Measurements from ENCODE around the gene CACYBP. TPM values are rescaled to one million over a fixed set of nuclear protein-coding genes. Genes with fewer than 3 reads are reported as not detected.

Gene CACYBP
- total and polyA plus RNA-seq, 2 of the 8 experiments (the other 6 are each of a cell fraction or from before 2014, with no cell fraction given): 28.3 to 247 TPM

DNA sequence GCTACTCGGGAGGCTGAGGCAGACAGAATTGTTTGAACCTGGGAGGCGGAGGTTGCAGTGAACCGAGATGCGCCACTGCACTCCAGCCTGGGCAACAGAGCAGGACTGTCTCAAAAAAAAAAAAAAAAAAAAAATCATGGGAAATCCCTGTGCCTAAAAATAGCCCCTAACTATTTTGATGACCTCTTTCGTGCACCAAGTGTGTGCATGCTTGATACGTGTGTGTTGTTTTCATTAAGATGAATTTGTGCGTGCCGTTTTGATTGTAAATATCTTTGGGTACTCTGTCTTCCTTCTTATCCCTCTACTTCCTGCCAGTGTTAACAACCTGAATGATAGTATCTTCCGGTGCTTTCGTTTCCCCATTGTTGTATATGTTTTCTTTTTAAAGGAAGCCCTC lies 9.8 kb downstream of the CACYBP start:
- H2AK5ac ChIP-seq (ENCODE audit: low read depth, low read length): no peak overlapping the region
- no peak overlapping the region for H2BK20ac ChIP-seq (ENCODE audit: low read length)
- H2BK5ac ChIP-seq (ENCODE audit: low read depth, low read length): no peak overlapping the region
- WGBS, 2 experiments (ENCODE audit: extremely low coverage in 1 of 2, insufficient coverage in 1 of 2, insufficient read length in 1 of 2, insufficient replicate concordance in 2 of 2, low coverage in 1 of 2, low lambda C conversion rate in 2 of 2, missing lambda C conversion rate in 1 of 2): 96% methylated on average over 10 of the region's 10 CpGs; no CpG with 5 or more reads in 1 of the 2 experiments
- H3K79me2 ChIP-seq (ENCODE audit: control insufficient read depth in 1 of 2, insufficient read depth in 2 of 2, low read length in 2 of 2): peaks cover 8 to 37% of the 10 kb centered on the region in 2 experiments; a peak in 2 of 4 replicates
- H4K91ac ChIP-seq (replicated peaks; ENCODE audit: insufficient read length, low read length): no peak overlapping the region
- peaks cover 26 to 92% (median 70%) of the 10 kb centered on the region in 4 experiments for H3K36me3 ChIP-seq (ENCODE audit: control insufficient read depth in 2 of 4, insufficient read depth in 4 of 4, low read length in 3 of 4)
- no peak for FAIRE-seq
- H3K23me2 ChIP-seq (ENCODE audit: low read depth, low read length): no peaks in the 10 kb centered on the region
- ChIA-PET CTCF (ENCODE audit: partially characterized antibody) (no interaction called here), POLR2A (ENCODE audit: partially characterized antibody) (interaction anchor here (7.5 kb wide), 1 partner anchor 11 kb away, joined by 49 read pairs; the partner anchor contains the start of gene CACYBP)
- H3K23ac ChIP-seq (ENCODE audit: insufficient read length): no peak overlapping the region
- H3K18ac ChIP-seq (ENCODE audit: extremely low read depth, low read length): no peak overlapping the region
- H4K20me1 ChIP-seq (replicated peaks in 1 of 2; ENCODE audit: control insufficient read depth in 1 of 2, insufficient read depth in 2 of 2, low read length in 2 of 2): peaks cover 7 to 10% of the 10 kb centered on the region in 2 experiments
- H3K27me3 ChIP-seq (replicated peaks in 1 of 4; ENCODE audit: control insufficient read depth in 3 of 4, extremely low read depth in 1 of 4, insufficient read depth in 3 of 4, low read length in 3 of 4): no peaks in the 10 kb centered on the region
- no peak overlapping the region for H2AFZ ChIP-seq (ENCODE audit: low read length)
- no peak overlapping the region for H3K9ac ChIP-seq (replicated peaks in 1 of 4; ENCODE audit: extremely low read depth in 1 of 4, low read depth in 3 of 4, low read length in 3 of 4)
- no peak overlapping the region for H2BK12ac ChIP-seq (ENCODE audit: low read depth, low read length)
- 0 out of 2 replicates have a peak, but pooled peaks cover 2% of the 10 kb centered on the region for H3K79me1 ChIP-seq (ENCODE audit: low read depth, low read length)
- H4K5ac ChIP-seq (ENCODE audit: insufficient read length, low read depth, low read length): no peak overlapping the region
- H3K4ac ChIP-seq (replicated peaks; ENCODE audit: insufficient read length, low read depth, low read length): no peak overlapping the region
- no peak overlapping the region for H3K14ac ChIP-seq (ENCODE audit: insufficient read length)
- DNase-seq (ENCODE audit: low read depth in 1 of 2, low spot score in 2 of 2): no peak
- H3K4me2 ChIP-seq (ENCODE audit: insufficient read depth in 1 of 2, low read depth in 2 of 2, low read length in 2 of 2): no peak overlapping the region
- H3K9me3 ChIP-seq (ENCODE audit: insufficient read depth in 2 of 2, low read depth in 1 of 2, low read length in 1 of 2): no peaks in the 10 kb centered on the region
- H4K8ac ChIP-seq (ENCODE audit: extremely low read depth, insufficient read depth, low read length): no peak overlapping the region
- H3K4me1 ChIP-seq (replicated peaks in 1 of 4; ENCODE audit: control insufficient read depth in 3 of 4, insufficient read depth in 4 of 4, low read length in 3 of 4): no peaks in the 10 kb centered on the region
- no peak overlapping the region for H3K56ac ChIP-seq (replicated peaks; ENCODE audit: insufficient read length, low read depth, low read length)
- H3K27ac ChIP-seq (ENCODE audit: low read depth, low read length): no peak overlapping the region
- H3K4me3 ChIP-seq (ENCODE audit: extremely low read depth in 1 of 4, insufficient read depth in 2 of 4, low read depth in 3 of 4, low read length in 4 of 4): no peak overlapping the region
- no peak overlapping the region for H2BK15ac ChIP-seq (ENCODE audit: low read length)
- H2BK120ac ChIP-seq (replicated peaks; ENCODE audit: low read depth, low read length): no peak overlapping the region
- TF ChIP-seq TAF1 (IDR thresholded peaks at IDR 0.05; ENCODE audit: low read depth, low read length) (no peak), EZH2 (IDR thresholded peaks at IDR 0.05; ENCODE audit: low read depth, low read length, severe bottlenecking) (no peak), POLR2A (IDR thresholded peaks at IDR 0.05; ENCODE audit: control extremely low read depth in 1 of 2, low read depth in 2 of 2, low read length in 2 of 2) (no peak), RAD21 (IDR thresholded peaks at IDR 0.05 in 1 of 2, conservative IDR thresholded peaks at IDR 0.05 in 1 of 2; ENCODE audit: low read depth in 2 of 2, low read length in 2 of 2) (no peak), NRF1 (IDR thresholded peaks at IDR 0.05; ENCODE audit: low read depth, low read length) (no peak), CBX5 (IDR thresholded peaks at IDR 0.05; ENCODE audit: low read depth, low read length) (no peak), CREB1 (IDR thresholded peaks at IDR 0.05) (no peak), SUZ12 (IDR thresholded peaks at IDR 0.05; ENCODE audit: low read length) (no peak), SIRT6 (IDR thresholded peaks at IDR 0.05; ENCODE audit: low read length) (no peak), SP2 (IDR thresholded peaks at IDR 0.05; ENCODE audit: low read length) (no peak), CHD1 (IDR thresholded peaks at IDR 0.05; ENCODE audit: low read depth, low read length) (no peak), NANOG (IDR thresholded peaks at IDR 0.05; ENCODE audit: insufficient read depth, low read depth, low read length, poor library complexity, severe bottlenecking) (no peak)
- TF ChIP-seq, protein P1, sequence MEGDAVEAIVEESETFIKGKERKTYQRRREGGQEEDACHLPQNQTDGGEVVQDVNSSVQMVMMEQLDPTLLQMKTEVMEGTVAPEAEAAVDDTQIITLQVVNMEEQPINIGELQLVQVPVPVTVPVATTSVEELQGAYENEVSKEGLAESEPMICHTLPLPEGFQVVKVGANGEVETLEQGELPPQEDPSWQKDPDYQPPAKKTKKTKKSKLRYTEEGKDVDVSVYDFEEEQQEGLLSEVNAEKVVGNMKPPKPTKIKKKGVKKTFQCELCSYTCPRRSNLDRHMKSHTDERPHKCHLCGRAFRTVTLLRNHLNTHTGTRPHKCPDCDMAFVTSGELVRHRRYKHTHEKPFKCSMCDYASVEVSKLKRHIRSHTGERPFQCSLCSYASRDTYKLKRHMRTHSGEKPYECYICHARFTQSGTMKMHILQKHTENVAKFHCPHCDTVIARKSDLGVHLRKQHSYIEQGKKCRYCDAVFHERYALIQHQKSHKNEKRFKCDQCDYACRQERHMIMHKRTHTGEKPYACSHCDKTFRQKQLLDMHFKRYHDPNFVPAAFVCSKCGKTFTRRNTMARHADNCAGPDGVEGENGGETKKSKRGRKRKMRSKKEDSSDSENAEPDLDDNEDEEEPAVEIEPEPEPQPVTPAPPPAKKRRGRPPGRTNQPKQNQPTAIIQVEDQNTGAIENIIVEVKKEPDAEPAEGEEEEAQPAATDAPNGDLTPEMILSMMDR (IDR thresholded peaks at IDR 0.05; ENCODE audit: control extremely low read depth in 1 of 3, insufficient read depth in 1 of 3, low read depth in 1 of 3, low read length in 3 of 3): no peak
